Measurements from ENCODE around the gene TBC1D7.

Gene TBC1D7

DNA sequence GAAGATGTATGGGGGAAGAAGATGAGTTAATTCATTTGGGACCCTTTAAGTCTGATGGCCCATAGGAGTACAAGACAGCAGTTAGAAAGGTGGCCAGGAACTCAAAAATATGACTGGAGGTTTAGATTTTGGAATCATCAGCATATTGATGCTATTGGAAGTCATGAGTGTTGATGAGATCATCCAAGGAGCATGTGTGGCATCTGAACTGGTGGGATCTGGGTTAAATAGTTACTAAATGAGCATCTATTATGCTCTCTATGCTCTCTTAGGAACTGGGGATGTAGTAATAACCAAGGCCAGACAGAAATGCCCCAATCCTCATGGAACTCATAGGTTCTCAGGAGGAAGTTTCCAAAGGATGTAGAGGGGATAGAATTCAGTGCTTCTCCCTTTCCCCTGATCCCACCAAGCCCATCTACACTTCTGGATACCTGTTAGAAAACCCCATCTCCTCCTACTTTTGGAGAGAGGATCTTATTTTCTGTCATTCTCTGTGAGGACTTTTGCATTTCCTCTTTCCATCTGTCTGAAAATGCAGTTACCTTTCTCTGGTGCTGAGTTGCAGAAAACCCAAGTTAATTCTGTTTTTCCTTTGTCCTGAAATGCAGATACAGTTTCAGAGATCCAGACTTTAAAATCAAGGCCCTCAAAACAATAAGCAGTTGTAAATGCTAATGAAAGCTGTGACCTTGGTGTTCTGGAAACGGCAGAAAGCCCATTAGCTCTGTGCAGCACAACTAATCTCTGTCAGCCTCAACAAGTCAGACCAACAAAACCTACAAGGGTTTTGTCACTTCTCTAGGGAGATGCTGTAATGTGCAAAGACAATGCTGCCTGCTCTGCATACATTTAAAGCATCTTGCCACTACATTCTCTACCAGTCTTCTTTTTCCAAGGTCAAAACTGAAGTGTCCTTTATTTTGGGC lies 65.8 kb downstream of the TBC1D7 start:
- ATAC-seq (ENCODE audit: low read depth), result no peak
- Histone ChIP-seq H3K4me3 (ENCODE audit: severe bottlenecking) (no peak overlapping the region), H3K9me3 (ENCODE audit: severe bottlenecking) (no peaks in the 10 kb centered on the region), H3K27ac (ENCODE audit: poor library complexity, severe bottlenecking) (no peak overlapping the region), H3K4me1 (ENCODE audit: insufficient read depth, poor library complexity, severe bottlenecking) (no peaks in the 10 kb centered on the region), H3K27me3 (ENCODE audit: insufficient read depth, poor library complexity, severe bottlenecking) (no peaks in the 10 kb centered on the region), H3K36me3 (ENCODE audit: low read depth) (no peaks in the 10 kb centered on the region)
- DNase-seq (ENCODE audit: low spot score), result no peak
- TF ChIP-seq, protein P1, sequence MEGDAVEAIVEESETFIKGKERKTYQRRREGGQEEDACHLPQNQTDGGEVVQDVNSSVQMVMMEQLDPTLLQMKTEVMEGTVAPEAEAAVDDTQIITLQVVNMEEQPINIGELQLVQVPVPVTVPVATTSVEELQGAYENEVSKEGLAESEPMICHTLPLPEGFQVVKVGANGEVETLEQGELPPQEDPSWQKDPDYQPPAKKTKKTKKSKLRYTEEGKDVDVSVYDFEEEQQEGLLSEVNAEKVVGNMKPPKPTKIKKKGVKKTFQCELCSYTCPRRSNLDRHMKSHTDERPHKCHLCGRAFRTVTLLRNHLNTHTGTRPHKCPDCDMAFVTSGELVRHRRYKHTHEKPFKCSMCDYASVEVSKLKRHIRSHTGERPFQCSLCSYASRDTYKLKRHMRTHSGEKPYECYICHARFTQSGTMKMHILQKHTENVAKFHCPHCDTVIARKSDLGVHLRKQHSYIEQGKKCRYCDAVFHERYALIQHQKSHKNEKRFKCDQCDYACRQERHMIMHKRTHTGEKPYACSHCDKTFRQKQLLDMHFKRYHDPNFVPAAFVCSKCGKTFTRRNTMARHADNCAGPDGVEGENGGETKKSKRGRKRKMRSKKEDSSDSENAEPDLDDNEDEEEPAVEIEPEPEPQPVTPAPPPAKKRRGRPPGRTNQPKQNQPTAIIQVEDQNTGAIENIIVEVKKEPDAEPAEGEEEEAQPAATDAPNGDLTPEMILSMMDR (IDR thresholded peaks at IDR 0.05; ENCODE audit: poor library complexity, severe bottlenecking), result no peak

GRCh38 chr6:13261464-13261994 lies 66.8 kb downstream of the TBC1D7 start:
- DNase-seq (ENCODE audit: low spot score), result no peak
- no peaks in the 10 kb centered on the region for H3K27me3 ChIP-seq (ENCODE audit: insufficient read depth, poor library complexity, severe bottlenecking)
- H3K4me1 ChIP-seq (ENCODE audit: insufficient read depth, poor library complexity, severe bottlenecking), result no peaks in the 10 kb centered on the region
- no peak overlapping the region for H3K27ac ChIP-seq (ENCODE audit: poor library complexity, severe bottlenecking)
- no peak overlapping the region for H3K4me3 ChIP-seq (ENCODE audit: severe bottlenecking)
- H3K36me3 ChIP-seq (ENCODE audit: low read depth), result no peaks in the 10 kb centered on the region
- ATAC-seq (ENCODE audit: low read depth), result no peak
- no peaks in the 10 kb centered on the region for H3K9me3 ChIP-seq (ENCODE audit: severe bottlenecking)
- TF ChIP-seq, protein P1 (IDR thresholded peaks at IDR 0.05; ENCODE audit: poor library complexity, severe bottlenecking), result no peak

DNA sequence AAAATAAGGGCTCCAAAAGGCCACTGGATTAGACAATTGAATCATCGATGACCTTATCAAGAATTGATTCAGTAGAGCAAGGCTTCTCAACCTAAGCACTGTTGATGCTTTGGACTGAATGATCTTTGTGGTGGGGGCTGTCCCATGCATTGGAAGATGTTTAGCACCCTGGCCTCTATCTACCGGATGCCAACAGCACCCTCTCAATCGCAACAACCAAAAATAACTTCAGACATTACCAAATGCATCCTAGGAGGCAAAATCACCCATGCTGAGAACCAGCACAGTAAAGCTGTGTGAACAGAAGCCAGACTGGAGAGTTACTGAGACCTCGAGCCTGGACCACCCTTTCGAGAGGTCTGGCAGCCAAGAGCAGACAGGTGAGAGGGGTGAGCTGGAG lies 67.5 kb downstream of the TBC1D7 start:
- no peaks in the 10 kb centered on the region for H3K36me3 ChIP-seq (ENCODE audit: low read depth)
- no peaks in the 10 kb centered on the region for H3K4me1 ChIP-seq (ENCODE audit: insufficient read depth, poor library complexity, severe bottlenecking)
- H3K9me3 ChIP-seq (ENCODE audit: severe bottlenecking), result no peaks in the 10 kb centered on the region
- no peaks in the 10 kb centered on the region for H3K27me3 ChIP-seq (ENCODE audit: insufficient read depth, poor library complexity, severe bottlenecking)
- TF ChIP-seq, protein P1 (IDR thresholded peaks at IDR 0.05; ENCODE audit: poor library complexity, severe bottlenecking), result no peak
- DNase-seq (ENCODE audit: low spot score), result no peak
- no peak for ATAC-seq (ENCODE audit: low read depth)
- H3K4me3 ChIP-seq (ENCODE audit: severe bottlenecking), result no peak overlapping the region
- no peak overlapping the region for H3K27ac ChIP-seq (ENCODE audit: poor library complexity, severe bottlenecking)

DNA sequence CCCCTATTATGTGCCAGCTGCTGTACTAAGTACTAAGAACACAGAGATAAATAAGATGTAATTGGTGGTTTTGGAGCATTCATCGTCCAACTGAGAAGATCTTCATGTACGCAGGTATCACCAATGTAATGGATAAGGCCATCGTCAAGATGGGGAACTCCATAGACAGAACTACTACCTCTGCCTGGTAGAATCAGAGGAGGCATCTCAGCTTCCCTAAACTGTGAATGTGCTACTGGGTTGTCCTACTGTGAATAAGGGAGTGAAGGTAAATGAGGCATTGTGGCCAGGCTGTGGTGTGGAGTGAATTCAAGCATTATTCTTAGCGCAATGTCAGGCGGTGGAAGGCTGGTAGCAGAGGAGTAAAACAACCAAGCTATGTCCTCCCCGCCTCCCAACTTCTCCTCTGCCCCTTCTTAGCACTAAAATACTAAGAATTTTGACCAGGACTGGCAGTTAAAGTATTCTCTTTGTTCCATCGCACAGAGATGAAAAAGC lies 68.2 kb downstream of the TBC1D7 start:
- no peak overlapping the region for H3K4me3 ChIP-seq (ENCODE audit: severe bottlenecking)
- H3K27me3 ChIP-seq (ENCODE audit: insufficient read depth, poor library complexity, severe bottlenecking), result no peaks in the 10 kb centered on the region
- TF ChIP-seq, protein P1 (IDR thresholded peaks at IDR 0.05; ENCODE audit: poor library complexity, severe bottlenecking), result no peak
- no peak for ATAC-seq (ENCODE audit: low read depth)
- H3K36me3 ChIP-seq (ENCODE audit: low read depth), result no peaks in the 10 kb centered on the region
- no peaks in the 10 kb centered on the region for H3K9me3 ChIP-seq (ENCODE audit: severe bottlenecking)
- H3K4me1 ChIP-seq (ENCODE audit: insufficient read depth, poor library complexity, severe bottlenecking), result no peaks in the 10 kb centered on the region
- no peak for DNase-seq (ENCODE audit: low spot score)
- H3K27ac ChIP-seq (ENCODE audit: poor library complexity, severe bottlenecking), result no peak overlapping the region
